HG02884 (cell line): Measurements from ENCODE around the gene DIP2C.
"Not testable (repeated sequence)": the region's sequence is repeated elsewhere in the genome, so short reads cannot be mapped to it uniquely, and the experiment has no call there.

ENCODE experiments used
- ATAC-seq: cut with Tn5 transposase; IDR thresholded peaks from one replicate; pipeline ENCODE4 v1.9.1; 2021; ENCODE audit warnings: mild to moderate bottlenecking, moderate library complexity; ENCODE audit not compliant: unreplicated experiment

Gene DIP2C

DNA sequence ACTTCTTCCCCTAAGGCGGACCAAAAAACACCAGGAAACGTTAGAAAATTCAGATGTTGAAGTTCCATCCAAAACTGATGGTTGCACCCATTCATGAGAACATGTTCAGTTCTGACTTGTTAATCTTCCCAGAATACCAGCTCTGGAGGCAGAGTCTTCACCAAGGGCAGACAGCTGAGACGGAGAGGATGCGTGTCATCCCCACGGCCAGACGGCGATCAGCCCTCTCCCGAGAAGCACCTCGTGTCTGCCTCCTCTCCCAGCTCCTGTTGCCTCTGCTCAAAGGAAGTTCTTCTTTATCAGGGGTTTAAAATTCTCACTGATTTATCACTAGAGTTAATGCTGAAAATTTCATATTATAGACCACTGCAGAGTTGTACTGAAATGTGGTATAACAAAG lies 284.5 kb downstream of the DIP2C start:
- no peak for ATAC-seq

DNA sequence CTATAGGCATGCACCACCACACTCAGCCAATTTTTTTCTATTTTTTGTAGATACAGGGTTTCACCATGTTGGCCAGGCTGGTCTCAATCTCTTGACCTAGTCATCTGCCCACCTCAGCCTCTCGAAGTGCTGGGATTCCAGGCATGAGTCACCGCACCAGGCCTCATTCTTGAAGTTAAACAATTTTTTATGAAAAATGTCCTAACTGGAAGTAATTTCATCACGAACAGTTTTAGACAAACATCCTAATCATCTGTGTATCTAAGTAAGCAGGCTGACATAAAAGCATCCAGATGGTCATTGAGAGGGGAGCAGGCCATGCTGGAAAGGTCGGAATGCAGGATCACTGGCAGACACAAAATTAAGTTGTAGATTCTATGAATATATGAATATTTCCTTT lies 285.1 kb downstream of the DIP2C start:
- no peak for ATAC-seq

DNA sequence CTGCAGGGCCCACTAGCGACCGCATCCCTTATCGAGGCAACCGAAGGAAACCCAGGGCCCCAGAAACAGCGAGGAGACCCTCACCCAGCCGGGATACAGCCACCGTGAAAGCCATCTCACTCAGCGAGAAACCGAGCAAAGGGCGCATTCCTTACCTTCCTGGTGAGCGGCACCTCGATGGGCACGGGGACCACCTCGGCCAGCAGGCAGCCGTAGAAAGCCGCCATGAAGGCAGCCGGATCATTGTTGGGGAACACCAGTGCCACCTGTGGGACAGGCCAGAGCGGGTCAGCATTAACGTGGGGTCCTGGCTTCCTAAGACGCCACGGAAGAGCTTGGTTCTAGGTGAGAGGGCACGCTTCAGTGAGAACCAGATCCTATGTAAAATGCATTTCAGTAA lies 290.5 kb downstream of the DIP2C start:
- ATAC-seq: no peak

DNA sequence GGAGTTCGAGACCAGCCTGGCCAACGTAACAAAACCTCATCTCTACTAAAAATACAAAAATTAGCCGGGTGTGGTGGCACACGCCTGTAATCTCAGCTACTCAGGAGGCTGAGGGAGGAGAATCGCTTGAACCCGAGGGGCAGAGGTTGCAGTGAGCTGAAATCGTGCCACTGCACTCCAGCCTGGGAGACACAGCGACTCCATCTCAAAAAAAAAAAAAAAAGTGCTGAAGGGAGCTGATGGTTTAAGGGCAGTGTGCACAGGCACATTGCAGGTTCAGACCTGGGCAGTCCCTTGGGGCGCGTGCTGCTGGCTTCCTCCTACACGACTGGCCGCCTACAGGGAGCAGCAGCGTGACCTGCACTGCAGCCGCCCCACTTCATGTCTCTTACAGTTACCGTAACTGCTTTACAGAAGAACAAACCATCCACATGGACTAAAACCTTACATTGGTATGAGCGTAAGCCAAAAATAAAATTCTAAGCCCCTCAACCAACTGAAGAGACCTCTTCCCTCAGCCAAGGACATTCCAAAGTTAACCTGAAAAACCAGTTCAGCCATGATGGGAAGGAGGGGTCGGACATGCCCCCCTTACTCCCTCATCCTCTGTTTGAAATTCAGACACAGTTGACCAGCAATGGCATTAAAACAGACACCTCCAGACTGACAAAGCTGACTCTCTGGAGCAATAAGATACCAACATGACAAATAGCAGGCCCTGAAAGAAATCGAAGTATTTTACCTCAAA lies 292.0 kb downstream of the DIP2C start:
- no peak for ATAC-seq

DNA sequence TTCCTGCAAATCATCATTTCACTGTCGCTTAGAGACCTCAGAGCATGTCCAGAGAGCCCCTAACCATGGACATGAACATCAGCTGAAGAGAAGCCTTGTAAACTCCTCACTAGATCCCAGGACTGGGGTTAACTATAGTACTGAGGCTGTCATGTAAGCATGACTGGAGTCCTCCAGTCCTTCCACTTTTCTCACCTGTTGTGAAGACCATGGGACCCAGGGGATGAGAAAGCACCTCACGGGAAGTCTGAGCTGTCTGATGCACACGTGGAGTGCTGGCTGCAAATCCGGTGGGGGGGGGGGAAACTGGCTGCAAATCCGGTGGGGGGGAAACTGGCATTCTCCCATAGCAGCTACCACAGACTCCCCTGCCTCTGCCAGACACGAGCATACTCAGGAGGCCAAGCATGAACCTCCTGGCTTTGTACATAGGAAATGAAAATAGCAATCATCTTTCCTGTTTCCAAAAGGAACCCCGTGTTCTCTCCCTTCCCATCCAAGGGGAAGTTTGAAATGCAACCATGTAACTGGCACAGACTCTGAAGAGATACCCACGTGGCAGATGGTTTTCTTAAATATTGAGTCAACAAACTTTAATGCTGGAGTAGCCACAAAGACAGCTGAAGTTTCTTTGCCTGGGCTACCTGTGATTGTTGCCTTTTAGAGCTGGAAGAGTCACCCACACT lies 292.8 kb downstream of the DIP2C start:
- ATAC-seq: no peak

DNA sequence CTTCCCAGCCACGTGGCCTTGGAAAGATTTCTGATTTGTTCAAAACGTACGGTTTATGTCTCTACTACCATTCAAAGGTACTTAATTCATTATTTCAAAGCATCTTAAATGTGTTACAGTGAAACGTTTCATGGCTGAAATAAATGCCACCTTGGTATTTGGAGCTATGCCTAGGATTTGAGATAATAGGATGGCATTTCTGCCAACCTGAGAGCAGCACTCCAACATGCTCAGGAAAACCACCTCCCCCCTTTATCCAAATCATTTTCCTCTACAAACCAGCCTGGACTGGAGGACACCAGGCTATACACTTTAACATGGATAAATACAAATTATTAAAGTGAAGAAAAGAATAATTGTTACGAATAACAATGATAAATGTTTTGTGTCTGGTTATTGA lies 293.4 kb downstream of the DIP2C start:
- no peak for ATAC-seq

DNA sequence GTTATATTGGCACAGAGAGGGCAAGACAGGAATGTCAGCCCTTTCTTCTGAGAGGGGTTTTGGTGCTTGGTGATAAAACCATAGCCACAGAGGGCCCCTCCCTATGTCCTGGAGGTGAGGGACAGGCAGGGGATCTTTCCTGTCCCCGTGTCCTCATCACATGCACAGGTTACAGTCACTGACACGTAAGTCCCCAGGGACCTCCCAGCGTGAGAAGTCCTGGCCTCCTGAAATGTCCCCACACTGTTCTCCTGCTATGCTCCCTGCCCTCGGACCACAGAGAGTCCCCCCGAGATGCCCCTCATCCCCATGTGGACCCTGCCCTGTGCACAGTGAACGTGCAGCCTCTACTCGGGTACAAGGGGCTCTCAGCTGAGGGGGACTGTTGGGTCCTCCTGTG lies 293.8 kb downstream of the DIP2C start:
- ATAC-seq: no peak

DNA sequence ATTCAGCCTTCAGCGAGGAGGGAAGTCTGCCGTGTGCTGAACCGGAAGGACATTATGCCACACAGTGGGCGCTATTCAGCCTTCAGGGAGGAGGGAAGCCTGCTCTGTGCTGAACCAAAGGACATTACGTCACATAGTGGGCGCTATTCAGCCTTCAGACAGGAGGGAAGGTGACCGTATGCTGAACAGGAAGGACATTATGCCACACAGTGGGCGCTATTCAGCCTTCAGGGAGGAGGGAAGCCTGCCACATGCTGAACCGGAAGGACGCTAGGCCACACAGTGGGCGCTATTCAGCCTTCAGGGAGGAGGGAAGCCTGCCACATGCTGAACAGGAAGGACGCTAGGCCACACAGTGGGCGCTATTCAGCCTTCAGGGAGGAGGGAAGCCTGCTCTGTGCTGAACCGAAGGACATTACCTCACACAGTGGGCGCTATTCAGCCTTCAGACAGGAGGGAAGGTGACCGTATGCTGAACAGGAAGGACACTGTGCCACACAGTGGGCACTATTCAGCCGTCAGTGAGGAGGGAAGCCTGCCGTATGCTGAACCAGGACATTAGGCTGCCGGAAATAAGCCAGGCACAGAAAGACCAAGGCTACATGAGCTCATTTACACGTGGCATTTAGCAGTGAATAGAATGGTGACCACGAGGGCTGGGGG lies 294.9 kb downstream of the DIP2C start:
- not testable (repeated sequence) for ATAC-seq

DNA sequence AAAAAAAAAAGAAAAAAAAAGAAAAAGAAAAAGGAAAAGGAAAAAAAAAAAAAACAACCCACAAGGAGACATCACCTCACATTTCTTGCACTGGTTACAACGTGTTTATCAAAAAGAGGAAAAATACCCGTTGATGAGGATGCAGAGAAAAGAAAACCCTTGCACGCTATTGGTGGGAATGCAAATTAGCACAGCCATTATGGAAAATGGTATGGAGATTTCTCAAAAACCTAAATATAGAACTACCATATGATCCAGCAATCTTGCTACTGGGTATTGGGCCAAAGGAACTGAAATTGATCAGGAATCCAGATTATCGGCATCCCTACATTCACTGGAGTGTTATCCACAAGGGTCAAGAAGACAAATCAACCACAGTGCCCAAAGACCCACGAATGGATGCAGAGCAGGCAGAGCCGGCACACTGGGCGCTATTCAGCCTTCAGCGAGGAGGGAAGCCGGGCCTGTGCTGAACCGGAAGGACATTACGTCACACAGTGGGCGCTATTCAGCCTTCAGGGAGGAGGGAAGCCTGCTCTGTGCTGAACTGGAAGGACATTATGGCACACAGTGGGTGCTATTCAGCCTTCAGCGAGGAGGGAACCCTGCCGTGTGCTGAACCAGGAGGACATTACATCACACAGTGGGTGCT lies 295.6 kb downstream of the DIP2C start:
- ATAC-seq: no peak

DNA sequence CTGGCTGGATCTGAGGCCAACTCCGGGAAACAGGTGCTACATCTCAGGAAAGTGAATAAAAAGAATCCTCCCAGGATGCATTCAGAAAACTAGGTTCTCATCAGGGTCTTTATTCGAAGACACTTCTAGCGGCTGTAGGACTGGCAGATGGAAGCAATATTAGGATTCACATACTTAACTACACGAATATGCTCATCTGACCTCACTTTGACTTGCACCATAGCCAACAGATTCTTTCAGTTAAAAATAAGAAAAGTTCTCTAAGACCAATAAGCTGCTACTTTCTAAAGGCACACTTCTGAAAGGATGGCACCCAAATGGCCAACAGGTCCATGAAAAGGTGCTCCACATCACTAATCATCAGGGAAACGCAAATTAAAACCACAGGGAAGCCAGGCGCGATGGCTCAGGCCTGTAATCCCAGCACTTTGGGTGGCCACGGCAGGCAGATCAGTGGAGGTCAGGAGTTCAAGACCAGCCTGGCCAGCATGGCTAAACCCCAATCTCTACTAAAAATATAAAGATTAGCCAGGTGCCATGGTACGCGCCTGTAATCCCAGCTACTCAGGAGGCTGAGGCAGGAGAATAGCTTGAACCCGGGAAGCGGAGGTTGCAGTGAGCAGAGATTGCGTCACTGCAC lies 296.2 kb downstream of the DIP2C start:
- ATAC-seq: no peak

DNA sequence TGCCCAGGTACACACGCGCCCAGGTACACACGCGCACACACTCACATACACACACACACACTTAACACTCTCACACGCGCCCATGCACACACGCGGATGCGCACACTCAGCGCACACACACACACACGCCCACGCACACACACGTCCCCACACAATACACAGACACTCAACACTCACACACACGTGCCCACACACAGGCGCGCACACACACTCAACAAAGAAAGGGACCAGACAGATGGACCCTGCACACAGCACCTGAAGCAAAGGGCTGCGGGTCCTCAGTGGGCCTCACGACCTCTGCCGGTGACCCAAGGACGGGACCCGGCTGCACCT lies 296.8 kb downstream of the DIP2C start:
- no peak for ATAC-seq

DNA sequence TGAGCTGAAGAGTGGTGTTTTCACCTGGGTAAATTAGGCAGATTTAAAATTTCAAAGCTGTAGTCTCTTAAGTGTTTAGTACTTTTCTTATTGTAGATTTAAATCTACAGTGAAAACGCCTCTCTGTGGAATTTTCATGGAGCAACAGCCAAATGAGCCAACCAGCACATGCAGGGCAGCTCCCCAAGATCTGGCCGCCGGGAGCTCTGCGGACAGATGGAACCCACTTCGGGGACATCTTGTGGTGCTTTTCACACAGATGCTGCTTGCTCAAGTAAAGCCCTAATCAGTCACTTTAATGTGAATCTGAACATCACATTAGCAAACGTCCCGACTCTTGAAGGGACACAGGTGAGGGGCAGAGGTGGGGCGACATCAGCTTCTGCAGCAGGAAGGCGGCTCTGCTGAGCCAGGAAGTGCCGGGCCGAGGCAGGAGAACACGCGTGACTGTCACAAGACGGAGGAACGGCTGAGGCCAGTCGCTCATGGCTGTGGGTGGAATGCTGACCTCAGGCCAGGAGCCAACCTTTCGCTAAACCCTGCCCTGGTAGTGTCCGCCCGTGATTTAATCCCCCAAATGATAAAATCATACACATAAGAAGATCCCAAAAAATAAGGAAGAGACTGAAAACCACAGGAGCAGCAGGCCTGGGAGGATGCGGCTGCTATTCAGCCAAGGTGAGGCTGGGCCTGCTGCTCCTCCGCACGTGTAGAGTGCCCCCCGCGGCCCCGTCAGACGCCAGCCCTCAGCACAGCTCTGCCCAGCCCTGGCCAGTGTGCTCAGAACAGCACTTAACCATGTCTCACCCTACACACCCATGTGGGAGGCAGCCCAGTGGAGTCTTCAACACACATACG lies 297.4 kb downstream of the DIP2C start:
- no peak for ATAC-seq

DNA sequence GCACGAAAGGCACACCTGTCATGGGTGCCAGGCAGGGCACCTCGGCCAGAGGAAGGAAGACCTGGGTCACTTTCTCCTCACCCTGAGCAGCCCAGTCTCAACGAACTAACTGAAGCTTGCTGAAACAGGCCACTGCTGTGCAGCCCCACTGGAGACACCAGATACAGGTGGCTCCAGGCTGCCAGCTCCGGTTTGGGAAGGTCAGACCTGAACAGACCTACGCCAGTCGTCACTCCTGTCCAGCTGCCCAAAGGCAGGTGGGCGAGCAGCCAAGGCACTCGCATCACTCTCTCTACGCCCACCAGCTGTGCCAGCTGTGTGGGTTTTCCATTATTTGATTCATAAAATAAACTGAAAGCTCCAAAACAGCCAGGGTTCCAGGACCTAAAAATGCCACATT lies 298.2 kb downstream of the DIP2C start:
- ATAC-seq: no peak

DNA sequence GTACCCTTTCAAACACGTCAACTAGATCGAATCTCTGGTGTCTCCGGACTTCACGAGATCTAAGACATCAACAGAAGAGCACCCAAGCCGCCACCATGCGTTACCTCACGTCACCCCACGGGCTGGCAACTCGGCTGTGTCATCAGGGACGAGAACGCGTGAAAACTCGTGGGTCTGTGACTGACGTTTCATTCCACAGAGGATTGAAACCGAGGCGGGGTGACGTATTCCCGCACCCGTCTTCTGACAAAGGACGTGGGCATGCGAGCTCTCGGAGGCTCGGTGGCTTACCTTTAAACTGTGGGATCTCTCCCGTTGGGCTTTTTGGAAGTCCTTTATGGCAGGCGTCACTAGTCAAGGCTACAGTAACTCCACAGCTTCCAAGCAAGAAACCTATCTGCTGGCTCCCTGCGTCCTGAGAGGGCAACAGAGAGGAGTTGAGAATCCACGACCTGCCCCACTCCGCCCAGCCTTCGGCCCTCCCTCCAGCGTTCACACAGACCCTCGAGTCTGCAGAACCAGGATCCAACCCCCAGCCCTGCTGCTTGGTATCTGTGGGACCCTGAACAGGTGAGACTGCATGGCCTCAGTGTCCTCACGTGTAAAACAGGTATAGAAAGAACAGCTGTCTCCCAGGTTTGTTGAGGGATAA lies 298.9 kb downstream of the DIP2C start:
- ATAC-seq: no peak

DNA sequence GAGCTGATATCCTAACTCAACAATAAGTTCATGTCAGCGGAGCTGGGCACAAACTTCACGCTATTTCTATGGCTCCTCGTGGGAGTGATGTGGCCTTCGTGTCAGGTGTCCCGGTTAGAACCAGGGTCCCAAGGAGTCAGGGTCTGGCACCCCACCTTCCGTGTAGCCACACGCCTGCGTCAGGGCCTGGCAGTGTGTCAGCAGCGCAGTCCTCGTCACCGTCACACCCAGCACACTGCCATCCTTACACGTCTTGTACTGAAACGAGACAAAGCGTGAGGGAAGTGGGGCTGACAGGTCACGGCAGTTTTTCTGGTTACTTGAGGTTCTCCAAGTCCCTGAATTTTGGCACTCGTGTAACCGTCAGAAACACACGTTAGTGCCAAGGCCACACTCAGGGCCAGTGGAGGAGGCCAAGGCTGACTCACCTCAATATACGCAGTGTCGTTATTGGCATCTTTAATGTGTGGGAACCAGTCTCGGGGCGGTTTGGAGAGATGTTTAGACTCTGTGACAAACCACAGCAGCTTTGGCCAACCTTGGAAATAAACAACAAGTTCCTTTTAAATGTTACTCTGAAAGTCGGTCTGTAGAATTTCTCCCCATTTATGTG lies 299.5 kb downstream of the DIP2C start:
- ATAC-seq: no peak

DNA sequence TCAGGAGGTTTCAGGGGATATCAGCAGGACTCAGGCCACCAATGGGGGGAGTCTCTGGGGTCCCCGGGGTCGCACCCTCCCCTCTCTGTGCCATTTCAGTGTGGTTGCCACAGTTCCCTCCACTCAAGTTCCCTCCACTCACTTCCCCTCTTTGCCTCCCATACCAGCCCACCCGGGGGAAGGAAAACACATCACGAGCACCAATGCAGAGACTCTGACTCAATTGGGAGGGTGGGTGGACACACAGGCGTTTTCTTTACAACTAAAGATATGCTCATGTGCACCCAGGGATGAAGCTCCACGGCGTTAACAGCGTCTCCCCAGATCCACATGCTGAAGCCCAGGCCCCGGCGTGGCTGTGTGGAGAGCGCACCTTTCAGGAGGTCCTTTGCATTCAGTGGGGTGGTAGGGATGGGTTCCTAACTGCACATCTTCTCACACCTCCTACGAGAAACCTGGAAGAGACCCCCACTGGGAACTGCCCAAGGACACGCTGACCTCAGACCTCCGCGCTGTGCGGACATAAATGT lies 300.1 kb downstream of the DIP2C start:
- no peak for ATAC-seq

DNA sequence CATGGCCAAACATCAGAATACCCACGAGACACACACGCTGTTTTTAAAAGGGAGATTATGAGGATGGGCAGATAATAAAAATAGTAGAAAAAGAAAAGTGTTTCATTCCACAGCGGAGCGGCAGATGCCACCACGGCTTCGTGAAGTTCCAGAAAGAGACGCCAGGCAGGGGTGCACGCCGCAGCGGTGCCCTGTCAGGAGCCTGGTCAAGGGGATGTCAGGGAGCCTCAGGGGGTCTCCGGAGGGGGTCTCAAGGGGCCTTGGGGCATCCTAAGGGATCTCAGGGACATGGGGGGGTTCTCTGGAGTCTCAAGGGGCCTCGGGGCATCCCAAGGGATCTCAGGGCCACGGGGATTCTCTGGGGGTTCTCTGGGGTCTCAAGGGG lies 300.8 kb downstream of the DIP2C start:
- no peak for ATAC-seq

DNA sequence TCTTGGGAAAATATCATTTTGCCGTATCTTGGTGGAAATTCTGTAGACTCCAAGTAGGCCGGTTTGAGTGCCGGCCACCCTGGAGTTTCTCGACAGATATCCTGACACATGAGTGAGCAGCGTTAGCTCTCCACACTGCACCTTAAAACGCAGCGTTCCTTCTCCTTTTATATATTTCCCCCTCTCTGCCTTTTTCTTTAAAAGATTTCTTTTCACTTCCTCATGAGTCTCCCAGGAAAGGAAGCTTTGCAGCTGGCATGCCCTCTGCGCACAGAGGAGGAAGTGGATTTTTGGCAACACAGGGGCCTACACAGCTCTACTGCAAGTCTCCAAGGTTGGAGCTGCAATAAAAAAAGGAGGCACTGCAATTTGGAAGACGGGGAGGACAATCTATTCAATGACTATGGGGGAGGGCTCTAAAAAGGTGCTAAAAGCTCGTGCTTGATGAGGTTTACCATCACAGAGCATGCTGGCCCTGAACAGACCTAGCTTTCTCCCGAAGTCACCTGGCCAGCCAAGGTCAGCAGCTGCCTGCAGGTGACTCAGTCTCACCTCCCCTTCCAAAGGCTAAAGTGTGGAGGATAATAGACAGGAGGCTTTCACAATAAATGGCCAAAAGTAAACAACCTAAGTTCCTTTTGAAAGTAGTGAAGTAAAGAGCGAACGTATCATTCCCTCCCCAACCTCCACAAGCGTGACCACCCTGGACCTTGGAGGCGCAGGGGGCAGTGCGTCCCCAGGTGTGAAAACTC lies 301.4 kb downstream of the DIP2C start:
- ATAC-seq: no peak

DNA sequence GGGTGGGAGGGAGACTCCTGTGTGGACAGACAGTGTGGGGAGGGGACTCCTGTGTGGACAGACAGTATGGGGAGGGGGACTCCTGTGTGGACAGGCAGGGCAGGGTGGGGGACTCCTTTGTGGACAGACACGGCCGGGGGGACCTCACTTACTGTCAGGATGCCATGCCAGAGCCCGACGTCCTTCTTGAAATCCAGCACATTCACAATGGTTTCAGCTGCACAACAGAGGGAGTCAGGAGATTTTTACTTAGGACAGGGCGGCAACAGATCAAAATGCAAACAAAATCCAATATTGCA lies 301.9 kb downstream of the DIP2C start:
- ATAC-seq: no peak
